Activated naive CD8-positive, alpha-beta T cell treated with anti-CD3 and anti-CD28 coated beads, Interleukin-2, amount 50 U/mL, for 24 hours (primary cell): Measurements from ENCODE around the gene IRS1.
"Not testable (repeated sequence)": the region's sequence is repeated elsewhere in the genome, so short reads cannot be mapped to it uniquely, and the experiment has no call there.

Experiments
- ATAC-seq: fragments of 150-1000 bp; cut with Tn5 transposase; one replicate; pipeline ENCODE4 v1.10.0; 2021
- DNase-seq: peaks from one replicate; pipeline ENCODE4 v3.0.0; 2021
- H3K27ac Mint-ChIP-seq: one replicate; pipeline ENCODE4 v1.8.0; 2021; ENCODE audit warnings: mild to moderate bottlenecking, mixed read lengths
- H3K27me3 Mint-ChIP-seq: one replicate; pipeline ENCODE4 v1.8.0; 2021; ENCODE audit warnings: mixed read lengths
- H3K36me3 Mint-ChIP-seq: one replicate; pipeline ENCODE4 v1.8.0; 2021; ENCODE audit warnings: low read depth, mixed read lengths
- H3K4me1 Mint-ChIP-seq: one replicate; pipeline ENCODE4 v1.8.0; 2021; ENCODE audit warnings: mixed read lengths
- H3K4me3 Mint-ChIP-seq: one replicate; pipeline ENCODE4 v1.8.0; 2021; ENCODE audit warnings: mild to moderate bottlenecking, moderate library complexity, mixed read lengths
- H3K9me3 Mint-ChIP-seq: one replicate; pipeline ENCODE4 v1.8.0; 2021; ENCODE audit warnings: mixed read lengths

IRS1 gene

DNA sequence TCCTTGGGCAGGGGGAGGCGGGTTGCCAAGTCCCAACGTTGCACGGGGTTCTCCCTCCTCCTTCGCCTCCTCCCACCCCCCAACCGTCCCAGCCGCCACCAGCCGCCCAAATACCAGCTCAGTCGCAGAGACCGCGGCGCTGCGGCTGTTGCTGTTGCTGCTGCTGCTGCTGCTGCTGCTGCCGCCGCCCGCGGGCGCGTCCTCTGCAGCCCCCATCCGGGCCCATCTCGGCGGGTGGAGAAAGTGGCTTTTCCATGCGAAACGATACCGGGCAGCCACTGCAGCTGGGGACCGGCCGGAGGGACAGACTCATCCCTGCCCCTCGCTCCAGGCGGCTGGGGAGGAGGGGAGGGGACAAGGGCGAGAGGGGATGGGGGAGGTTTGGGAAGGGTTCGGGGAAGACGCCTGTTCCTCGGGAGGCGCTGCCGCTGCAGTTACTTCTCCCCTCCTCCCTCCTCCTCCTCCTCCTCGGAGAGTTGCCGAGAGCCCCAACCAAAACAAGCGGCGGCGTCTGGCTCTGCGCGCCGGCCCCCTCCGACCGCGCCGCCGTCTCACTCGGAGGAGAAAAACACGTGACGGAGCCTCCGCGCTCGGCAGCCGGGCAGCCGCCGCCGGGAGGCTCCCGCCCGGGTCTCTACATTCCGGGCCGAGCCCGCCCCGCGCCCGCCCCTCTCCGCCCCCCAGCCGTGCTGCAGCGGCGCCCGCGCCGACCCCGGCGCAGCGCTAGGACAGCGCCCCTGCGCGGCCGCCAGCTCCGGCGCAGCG lies at the start of gene IRS1:
IRS1 (minus strand) TSS at position 610 of the 765 bp plus-strand sequence. CDS start 1,082 bp downstream, outside the sequence.
- Mint-ChIP-seq H3K27ac (peak within 1 kb of the TSS; percentile 80), H3K9me3 (no peaks in the 10 kb centered on the region), H3K36me3 (no peaks in the 10 kb centered on the region), H3K27me3 (peaks cover 8% of the 10 kb centered on the region), H3K4me3 (peak within 1 kb of the TSS; percentile 85), H3K4me1 (peaks cover 32% of the 10 kb centered on the region)
- peak; percentile 71 for DNase-seq
- peak; percentile 52 for ATAC-seq

GRCh38 chr2:226849349-226849748 lies 49.7 kb upstream of the IRS1 start:
- no peak overlapping the region for H3K4me3 Mint-ChIP-seq
- DNase-seq (no peak), ATAC-seq (no peak)
- peaks cover 29% of the 10 kb centered on the region for H3K4me1 Mint-ChIP-seq
- H3K9me3 Mint-ChIP-seq, result no peaks in the 10 kb centered on the region
- no peak overlapping the region for H3K27ac Mint-ChIP-seq
- H3K27me3 Mint-ChIP-seq, result no peaks in the 10 kb centered on the region
- H3K36me3 Mint-ChIP-seq, result peaks cover 11% of the 10 kb centered on the region

- Mint-ChIP-seq H3K4me1 (peaks cover 45% of the 10 kb centered on the region), H3K9me3 (no peaks in the 10 kb centered on the region), H3K27ac (no peak overlapping the region), H3K27me3 (no peaks in the 10 kb centered on the region), H3K4me3 (no peak overlapping the region), H3K36me3 (peaks cover 20% of the 10 kb centered on the region)
- DNase-seq (no peak), ATAC-seq (no peak)
These were observed 47.9 kb upstream of the IRS1 start for GRCh38 chr2:226847511-226847910.

DNA sequence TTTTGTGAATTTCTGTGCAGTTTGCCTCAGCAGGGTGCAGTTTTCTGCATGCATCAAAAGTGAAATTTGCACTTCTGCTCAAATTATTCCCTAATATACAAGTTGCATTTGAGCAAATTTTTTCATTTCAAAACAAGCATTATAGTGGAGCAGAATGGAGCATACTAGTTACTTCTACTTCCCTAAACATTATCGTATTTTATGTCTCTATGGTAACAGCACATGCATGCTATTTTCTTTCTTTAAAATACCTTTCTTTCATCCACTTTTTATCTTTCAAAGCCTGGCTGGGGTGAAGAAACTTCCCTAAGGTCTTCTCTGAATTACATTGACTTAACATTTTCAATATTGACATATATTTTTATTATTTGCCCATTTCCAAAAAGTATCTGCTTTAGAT lies 47.5 kb upstream of the IRS1 start:
- Mint-ChIP-seq H3K27ac (no peak overlapping the region), H3K4me3 (no peak overlapping the region), H3K36me3 (peaks cover 24% of the 10 kb centered on the region), H3K9me3 (no peaks in the 10 kb centered on the region), H3K4me1 (peaks cover 49% of the 10 kb centered on the region), H3K27me3 (no peaks in the 10 kb centered on the region)
- no peak for ATAC-seq
- no peak for DNase-seq

DNA sequence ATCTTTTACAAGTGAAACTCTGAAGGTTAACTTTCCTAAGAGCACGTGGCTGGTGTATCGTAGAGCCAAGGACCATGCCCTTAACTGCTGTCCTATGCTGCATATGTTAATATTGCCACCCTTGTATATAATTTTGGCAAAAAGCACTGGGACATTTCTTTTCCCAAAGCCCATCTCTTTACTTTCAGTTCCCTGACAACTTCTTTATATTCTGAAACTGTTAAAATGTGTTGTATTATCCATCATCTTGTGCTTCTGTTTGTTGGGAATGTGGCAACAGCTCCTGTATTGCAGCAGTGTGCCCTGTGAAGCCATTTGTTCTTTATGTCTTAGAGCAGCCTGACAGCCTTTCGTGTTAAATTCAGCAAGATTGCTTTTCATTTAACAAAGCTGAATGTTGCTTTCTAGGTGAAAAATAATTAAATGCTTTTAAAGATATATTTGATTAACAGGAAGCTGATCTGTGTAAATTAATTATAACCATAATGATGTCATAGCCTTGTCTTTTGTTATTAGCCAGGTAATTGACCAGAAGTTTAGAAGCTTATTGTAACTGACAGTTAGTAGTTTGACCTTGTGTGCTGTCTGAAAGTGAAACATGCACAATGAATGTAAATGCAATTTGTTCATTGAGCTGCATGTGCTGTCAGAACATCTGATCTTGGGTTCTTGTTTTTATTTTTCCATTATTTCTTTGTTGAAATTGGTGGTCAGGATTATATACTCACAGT lies 45.9 kb upstream of the IRS1 start:
- H3K4me3 Mint-ChIP-seq, result no peak overlapping the region
- no peak overlapping the region for H3K27ac Mint-ChIP-seq
- no peaks in the 10 kb centered on the region for H3K27me3 Mint-ChIP-seq
- H3K36me3 Mint-ChIP-seq, result peaks cover 31% of the 10 kb centered on the region
- no peaks in the 10 kb centered on the region for H3K9me3 Mint-ChIP-seq
- DNase-seq (no peak), ATAC-seq (no peak)
- peaks cover 51% of the 10 kb centered on the region for H3K4me1 Mint-ChIP-seq

GRCh38 chr2:226843001-226843400 lies 43.4 kb upstream of the IRS1 start:
- DNase-seq, H3K4me3 Mint-ChIP-seq, ATAC-seq, H3K27ac Mint-ChIP-seq, H3K9me3 Mint-ChIP-seq, H3K27me3 Mint-ChIP-seq: not testable (repeated sequence)
- Mint-ChIP-seq H3K36me3 (peaks cover 42% of the 10 kb centered on the region), H3K4me1 (peaks cover 77% of the 10 kb centered on the region)

GRCh38 chr2:226839951-226840350 lies 40.3 kb upstream of the IRS1 start:
- no peak for ATAC-seq
- H3K9me3 Mint-ChIP-seq, result no peaks in the 10 kb centered on the region
- H3K4me3 Mint-ChIP-seq, result peak overlapping the region; percentile 16
- H3K36me3 Mint-ChIP-seq, result peaks cover 47% of the 10 kb centered on the region
- DNase-seq, result no peak
- H3K4me1 Mint-ChIP-seq, result peaks cover 75% of the 10 kb centered on the region
- no peaks in the 10 kb centered on the region for H3K27me3 Mint-ChIP-seq
- peak overlapping the region; percentile 95 for H3K27ac Mint-ChIP-seq

DNA sequence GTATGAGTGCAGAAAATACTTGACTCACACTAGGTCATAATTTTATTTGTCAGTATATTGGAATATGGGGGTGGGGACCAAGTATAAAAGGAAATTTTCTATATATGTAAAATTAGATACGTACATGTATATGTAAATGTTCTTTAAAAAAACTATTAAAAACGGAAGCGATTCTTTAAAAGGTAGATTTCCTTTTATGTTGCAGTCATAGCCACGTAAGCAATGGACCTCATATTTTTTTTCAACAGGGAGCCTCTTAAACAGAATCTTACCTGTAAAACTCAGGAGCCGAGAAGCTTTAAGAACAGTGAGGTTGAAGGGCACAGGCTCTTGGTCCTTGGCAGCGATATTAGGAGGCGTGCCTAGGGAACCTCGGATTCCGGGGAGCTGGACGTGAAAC lies 39.5 kb upstream of the IRS1 start:
- Mint-ChIP-seq H3K4me1 (peaks cover 75% of the 10 kb centered on the region), H3K36me3 (peaks cover 51% of the 10 kb centered on the region), H3K27me3 (no peaks in the 10 kb centered on the region), H3K9me3 (no peaks in the 10 kb centered on the region), H3K27ac (peak overlapping the region; percentile 95), H3K4me3 (peak overlapping the region; percentile 88)
- DNase-seq (no peak), ATAC-seq (no peak)

DNA sequence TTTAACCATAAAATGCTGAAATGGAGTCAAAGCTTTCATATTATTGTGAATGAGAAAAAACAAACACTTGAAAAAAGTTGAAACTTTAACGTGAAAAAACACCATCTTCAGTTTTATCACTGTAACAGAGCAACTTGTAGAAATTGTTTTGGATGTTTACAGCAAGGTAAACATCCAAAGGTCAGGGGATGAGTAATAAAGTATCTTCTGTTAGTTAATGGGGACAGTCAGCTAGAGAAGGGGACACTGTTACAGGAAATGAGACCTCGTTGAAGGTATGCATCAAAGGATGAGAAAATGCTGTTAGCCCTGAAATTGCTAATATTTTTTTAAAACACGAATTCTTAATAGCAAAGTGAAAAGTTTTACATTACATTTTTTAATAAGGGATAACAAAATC lies 39.1 kb upstream of the IRS1 start:
- peak overlapping the region; percentile 88 for H3K4me3 Mint-ChIP-seq
- H3K27me3 Mint-ChIP-seq, result no peaks in the 10 kb centered on the region
- no peak for DNase-seq
- no peaks in the 10 kb centered on the region for H3K9me3 Mint-ChIP-seq
- peaks cover 52% of the 10 kb centered on the region for H3K36me3 Mint-ChIP-seq
- ATAC-seq, result no peak
- H3K27ac Mint-ChIP-seq, result peak overlapping the region; percentile 95
- peaks cover 77% of the 10 kb centered on the region for H3K4me1 Mint-ChIP-seq

DNA sequence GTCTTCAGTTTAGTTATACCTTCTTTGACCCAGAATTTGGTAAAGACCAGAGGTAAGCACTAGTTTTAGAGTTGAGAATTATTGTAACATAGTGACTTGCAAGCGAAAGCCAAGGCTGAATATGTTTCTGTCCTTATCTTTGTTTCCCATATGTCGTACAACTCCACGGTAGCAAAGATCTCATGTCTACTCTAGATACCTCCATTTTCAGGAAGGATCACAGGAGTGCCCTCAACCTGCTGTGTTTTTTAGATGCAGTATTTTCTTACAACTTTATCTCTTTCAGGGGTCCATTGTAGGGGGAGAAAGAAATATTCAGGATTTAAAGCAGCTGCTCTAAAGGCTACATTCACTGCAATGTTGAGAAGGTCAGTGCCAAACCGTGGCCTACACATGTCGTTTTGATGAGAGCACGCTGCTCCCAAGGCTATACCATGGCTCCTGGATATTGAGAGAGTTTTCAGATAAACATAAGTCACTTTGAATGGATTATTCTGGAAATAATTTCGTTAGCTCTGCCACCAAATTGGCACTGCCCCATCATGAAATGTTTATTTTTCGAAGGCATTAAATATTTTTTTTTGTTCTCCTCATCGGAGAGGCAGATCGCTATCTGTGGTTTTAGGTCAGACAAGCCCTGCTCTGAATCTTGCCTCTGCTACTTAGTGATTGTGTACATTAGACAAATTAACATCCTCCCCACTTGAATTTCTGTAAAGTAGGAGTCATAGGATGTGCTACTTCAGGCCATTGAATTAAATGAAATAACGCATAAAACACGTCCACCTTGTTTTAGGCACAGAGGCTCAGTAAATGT lies 38.4 kb upstream of the IRS1 start:
- no peaks in the 10 kb centered on the region for H3K27me3 Mint-ChIP-seq
- peaks cover 52% of the 10 kb centered on the region for H3K36me3 Mint-ChIP-seq
- no peak for ATAC-seq

DNA sequence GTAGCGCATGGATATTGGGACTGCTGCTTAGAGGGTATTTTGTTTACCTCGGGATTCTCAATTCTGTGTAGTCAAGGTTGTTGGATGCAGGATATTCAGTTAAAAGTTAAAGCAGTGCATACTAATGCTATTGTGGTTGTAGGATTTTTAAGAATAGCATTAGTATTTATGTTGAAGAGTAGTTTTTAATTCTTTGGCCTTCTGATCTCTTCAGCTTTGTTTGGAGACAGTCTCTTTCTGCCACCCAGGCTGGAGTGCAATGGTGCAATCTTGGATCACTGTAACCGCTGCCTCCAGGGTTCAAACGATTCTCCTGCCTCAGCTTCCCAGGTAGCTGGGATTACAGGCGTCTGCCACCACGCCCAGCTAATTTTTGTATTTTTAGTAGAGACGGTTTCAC lies 37.7 kb upstream of the IRS1 start:
- Mint-ChIP-seq H3K36me3 (peaks cover 49% of the 10 kb centered on the region), H3K9me3 (peaks cover 1% of the 10 kb centered on the region), H3K4me1 (peaks cover 71% of the 10 kb centered on the region), H3K27me3 (no peaks in the 10 kb centered on the region), H3K27ac (peak overlapping the region; percentile 95), H3K4me3 (peak overlapping the region; percentile 88)
- DNase-seq, result no peak
- ATAC-seq, result no peak

More for the DNA sequence above, 38.4 kb upstream of the IRS1 start:
- DNase-seq, result no peak
- H3K4me1 Mint-ChIP-seq, result peaks cover 76% of the 10 kb centered on the region
- peak overlapping the region; percentile 95 for H3K27ac Mint-ChIP-seq
- H3K9me3 Mint-ChIP-seq, result no peaks in the 10 kb centered on the region
- H3K4me3 Mint-ChIP-seq, result peak overlapping the region; percentile 88

DNA sequence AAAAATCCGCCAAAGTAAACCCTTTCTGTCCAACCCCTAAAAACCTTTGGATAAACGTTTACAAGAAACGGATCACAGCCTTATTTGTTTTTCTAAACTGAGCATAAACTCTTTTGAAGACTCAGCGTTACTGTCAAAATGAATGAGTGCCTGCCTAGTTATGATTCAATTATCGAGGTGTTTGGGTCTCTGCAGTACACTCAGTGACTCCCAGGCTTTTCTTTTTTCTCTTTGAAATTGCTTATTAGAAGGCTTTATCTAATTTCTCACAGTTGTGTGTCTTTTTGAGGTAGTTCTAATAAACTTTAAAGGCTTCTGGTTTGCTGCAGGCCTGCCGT lies 36.9 kb upstream of the IRS1 start:
- H3K9me3 Mint-ChIP-seq, result peaks cover 7% of the 10 kb centered on the region
- ATAC-seq, result peak; percentile 4
- peak overlapping the region; percentile 95 for H3K27ac Mint-ChIP-seq
- DNase-seq, result no peak
- peak overlapping the region; percentile 88 for H3K4me3 Mint-ChIP-seq
- H3K27me3 Mint-ChIP-seq, result no peaks in the 10 kb centered on the region
- H3K36me3 Mint-ChIP-seq, result peaks cover 50% of the 10 kb centered on the region
- H3K4me1 Mint-ChIP-seq, result peaks cover 70% of the 10 kb centered on the region

GRCh38 chr2:226835796-226836547 lies 36.4 kb upstream of the IRS1 start, which contains the start of gene RHBDD1:
Gene RHBDD1 (plus strand): TSS chr2:226836054. CDS start chr2:226864694, 28,640 bp downstream.
- ATAC-seq (peak; percentile 94), DNase-seq (peak; percentile 92)
- peaks cover 64% of the 10 kb centered on the region for H3K4me1 Mint-ChIP-seq
- no peaks in the 10 kb centered on the region for H3K27me3 Mint-ChIP-seq
- peaks cover 7% of the 10 kb centered on the region for H3K9me3 Mint-ChIP-seq
- peak within 1 kb of the TSS; percentile 95 for H3K27ac Mint-ChIP-seq
- H3K36me3 Mint-ChIP-seq, result peaks cover 52% of the 10 kb centered on the region
- H3K4me3 Mint-ChIP-seq, result peak within 1 kb of the TSS; percentile 88

- peaks cover 7% of the 10 kb centered on the region for H3K9me3 Mint-ChIP-seq
These were observed 35.8 kb upstream of the IRS1 start for GRCh38 chr2:226835420-226835795.

More at GRCh38 chr2:226835420-226835795, 35.8 kb upstream of the IRS1 start:
- Mint-ChIP-seq H3K27ac (peak overlapping the region; percentile 95), H3K36me3 (peaks cover 53% of the 10 kb centered on the region), H3K4me1 (peaks cover 62% of the 10 kb centered on the region), H3K4me3 (peak overlapping the region; percentile 88), H3K27me3 (no peaks in the 10 kb centered on the region)
- ATAC-seq, result peak; percentile 3
- no peak for DNase-seq
